Fibroblast of peridontal ligament (primary cell): ENCODE data around the gene MAP2K3.

Source experiments
- DNase-seq: peaks from one replicate; pipeline ENCODE4 v3.0.0-alpha.2; 2010; ENCODE audit errors: extremely low read depth

Gene MAP2K3

DNA sequence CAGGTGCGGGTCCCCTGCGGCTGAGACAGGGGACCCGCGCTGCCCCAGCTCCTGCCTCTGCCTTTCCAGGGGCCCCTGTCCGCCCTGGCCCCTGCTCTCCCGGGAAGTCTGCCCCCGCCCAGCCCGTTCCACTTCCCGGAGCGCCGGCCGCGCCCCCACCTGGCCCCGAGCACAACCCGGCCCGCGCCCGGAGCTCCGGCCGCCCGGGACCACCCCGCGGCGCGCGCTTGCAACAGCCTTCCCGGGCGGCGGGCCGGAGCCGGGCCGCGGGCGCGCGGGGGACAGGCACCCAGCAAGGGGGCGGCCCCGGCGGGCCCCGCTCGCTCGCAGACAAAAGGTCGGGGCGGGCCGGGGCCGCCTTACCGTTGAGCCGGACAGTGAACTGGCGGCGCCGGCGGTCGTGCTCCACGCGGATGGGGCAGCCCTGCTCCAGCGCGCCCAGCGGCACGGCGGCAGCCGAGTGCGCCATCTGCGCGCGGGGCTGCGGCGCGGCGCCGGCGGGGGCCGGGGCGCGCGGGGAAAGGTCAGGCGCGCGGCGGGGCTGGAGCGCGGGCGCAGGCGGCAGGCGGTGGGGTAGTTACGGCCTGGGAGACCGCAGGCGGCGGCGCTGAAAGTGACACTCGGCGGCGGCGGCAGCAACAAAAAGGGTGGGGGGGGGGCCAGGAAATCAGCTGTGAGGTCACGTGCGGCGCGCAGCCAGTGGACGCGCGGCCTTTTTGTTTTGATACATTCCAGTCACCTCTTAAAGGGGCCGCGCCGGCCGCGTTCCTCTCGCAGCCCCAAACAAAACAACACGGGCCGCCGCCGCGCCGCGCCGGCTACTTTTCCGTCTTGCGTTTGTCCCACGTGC lies 31.5 kb upstream of the MAP2K3 start, which contains the start of gene NATD1:
TSS of gene NATD1 (minus strand) at position 615 of the 850 bp plus-strand sequence. CDS start at position 469, 146 bp downstream.
- DNase-seq: peak; percentile 76

DNA sequence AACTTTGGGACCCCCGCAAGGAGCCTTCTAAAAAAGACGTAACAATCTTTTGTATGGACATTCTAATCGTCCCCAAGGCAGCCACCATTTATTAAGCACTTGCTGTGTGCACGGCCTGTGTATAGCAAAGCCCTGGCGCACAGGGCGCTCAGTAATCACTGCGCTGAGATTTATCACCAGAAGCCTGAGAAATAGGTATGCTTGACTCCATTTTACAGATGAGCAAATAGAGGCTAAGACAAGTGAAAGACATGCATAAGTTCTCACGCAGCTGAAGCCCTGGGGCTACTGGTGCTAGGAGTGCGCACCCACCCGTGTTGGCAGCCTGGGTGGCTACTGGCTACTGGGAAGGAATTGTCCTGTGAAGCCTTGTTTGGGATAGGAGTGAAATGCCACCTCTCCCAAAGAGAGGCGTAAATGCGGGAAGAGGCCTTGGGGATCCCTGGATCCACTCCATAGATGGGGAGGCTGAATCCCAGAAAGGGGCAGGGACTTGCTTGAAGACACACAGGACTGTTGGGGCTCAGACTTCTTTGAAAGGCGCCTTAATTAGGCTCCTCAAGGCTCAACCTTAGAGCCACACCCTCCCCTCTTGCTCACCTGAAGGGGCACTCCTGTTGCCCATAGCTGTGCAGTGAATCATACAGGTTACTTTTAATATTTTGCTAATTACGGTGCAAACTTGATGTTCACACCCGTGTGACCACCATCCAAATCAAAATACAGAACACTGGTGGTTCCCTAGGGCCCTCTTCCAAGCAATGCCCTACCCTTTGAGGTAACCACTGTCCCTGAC lies 30.7 kb upstream of the MAP2K3 start:
- no peak for DNase-seq

DNA sequence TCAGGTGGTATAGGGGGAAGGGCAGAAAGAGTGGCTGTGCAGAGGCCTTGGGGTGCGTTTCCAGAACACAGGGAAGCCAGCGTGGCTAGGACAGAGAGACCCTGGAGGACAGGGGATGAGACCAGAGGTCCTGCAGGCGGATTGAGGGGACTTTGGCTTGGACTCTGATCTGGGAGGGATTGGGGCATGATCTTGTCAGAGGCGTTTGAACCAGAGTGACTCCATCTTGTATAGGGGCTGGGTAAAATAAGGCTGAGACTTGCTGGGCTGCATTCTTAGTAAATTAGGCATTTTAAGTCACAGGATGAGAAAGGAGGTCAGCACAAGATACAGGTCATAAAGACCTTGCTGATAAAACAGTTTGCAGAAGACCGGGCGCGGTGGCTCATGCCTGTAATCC lies 25.9 kb upstream of the MAP2K3 start:
- no peak for DNase-seq

DNA sequence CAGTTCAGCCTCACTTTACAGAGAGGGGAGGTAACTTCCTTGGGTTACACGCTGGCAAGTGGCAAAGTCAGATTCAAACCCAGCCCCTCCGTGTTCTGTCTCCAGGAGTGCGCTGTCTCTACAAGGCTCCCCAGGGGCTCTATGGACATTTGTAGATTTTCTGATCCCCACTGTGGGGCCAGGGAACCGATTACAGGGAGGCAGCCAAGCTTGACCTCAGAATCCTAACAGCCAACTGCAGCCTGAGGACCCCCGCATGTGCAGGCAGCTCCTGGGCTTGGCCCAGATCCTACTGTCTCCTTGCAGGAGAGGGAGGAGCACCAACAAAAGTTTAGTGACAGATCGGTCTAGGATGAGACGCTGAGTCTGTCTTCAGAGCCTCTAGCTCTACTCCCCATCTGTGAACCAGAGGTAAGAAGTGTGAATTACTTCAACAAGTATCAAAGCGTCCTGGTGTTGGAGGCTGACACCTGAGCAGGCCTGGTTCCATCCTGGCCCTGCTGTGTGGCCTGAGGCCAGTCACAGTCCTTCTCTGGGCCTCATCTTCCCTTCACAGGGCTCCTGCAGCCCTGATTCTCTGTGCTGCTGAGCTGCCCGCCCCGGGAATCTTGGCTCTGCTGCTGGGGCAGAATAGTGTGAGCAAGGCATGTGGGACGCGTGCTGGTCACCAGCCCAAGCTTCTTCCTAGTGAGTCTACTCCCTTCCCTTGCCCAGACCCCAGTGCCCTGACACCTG lies 22.1 kb upstream of the MAP2K3 start:
- no peak for DNase-seq

DNA sequence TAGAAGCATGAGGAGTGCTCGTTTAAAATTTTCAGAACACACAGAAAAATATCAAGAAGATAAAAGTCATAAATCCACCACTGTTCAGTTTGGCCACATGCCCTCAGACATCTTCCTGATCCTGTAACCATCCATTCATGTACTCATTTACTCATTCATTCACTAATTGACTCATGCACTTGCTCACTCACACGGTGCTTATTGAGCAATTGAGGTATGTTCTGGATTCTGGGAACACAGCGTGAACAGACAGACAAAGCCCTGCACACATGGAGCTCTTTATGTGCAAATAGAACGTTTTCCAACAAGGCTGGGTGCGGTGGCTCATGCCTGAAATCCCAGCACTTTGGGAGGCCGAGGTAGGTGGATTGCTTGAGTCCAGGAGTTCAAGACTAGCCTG lies 21.1 kb upstream of the MAP2K3 start:
- no peak for DNase-seq

DNA sequence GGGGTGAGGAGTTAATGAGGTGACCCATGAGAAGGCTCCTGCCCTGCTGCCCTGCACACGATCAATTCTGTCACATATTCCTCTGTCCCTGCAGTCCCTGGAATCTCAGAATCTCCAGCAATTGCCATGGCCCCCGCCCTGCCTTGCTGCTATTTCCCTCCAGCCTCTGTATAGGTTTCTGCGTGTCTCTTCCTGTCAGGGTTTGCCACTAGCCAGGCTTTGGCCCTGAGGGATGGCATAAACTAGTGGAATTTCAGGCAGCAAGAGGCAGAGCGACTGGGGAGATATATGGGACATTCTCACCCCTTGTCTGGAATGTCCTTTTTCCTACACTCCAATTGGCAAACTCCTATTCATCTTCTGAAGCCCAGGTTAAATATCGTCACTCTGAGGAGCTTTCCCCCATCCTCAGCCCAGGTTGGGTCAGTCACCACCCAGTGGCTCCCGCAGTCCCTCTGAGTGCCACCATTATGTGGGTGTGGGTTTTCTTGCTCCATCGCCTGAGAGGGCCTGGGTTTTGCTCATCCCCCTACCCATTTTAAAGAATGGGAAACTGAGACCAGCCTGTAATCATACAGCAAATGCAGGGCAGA lies 15.8 kb upstream of the MAP2K3 start:
- DNase-seq: no peak

DNA sequence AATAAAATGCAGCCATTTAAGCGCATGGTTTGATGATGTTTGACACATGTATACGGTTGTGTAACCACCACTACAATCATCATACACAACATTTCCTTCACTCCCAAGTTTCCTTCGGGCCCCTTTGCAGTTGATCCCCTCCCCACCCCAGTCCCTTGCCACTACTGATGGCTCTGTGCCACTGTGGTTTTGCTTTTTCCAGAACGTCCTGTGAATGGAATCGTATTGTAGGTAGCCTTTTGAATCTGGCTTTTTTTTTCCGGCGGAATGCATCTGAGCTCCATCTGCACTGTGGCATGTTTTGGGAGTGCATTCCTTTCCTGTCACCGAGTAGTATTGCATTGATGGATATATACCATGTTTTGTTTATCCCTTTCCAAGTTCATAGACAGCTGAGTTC lies 15.1 kb upstream of the MAP2K3 start:
- no peak for DNase-seq

DNA sequence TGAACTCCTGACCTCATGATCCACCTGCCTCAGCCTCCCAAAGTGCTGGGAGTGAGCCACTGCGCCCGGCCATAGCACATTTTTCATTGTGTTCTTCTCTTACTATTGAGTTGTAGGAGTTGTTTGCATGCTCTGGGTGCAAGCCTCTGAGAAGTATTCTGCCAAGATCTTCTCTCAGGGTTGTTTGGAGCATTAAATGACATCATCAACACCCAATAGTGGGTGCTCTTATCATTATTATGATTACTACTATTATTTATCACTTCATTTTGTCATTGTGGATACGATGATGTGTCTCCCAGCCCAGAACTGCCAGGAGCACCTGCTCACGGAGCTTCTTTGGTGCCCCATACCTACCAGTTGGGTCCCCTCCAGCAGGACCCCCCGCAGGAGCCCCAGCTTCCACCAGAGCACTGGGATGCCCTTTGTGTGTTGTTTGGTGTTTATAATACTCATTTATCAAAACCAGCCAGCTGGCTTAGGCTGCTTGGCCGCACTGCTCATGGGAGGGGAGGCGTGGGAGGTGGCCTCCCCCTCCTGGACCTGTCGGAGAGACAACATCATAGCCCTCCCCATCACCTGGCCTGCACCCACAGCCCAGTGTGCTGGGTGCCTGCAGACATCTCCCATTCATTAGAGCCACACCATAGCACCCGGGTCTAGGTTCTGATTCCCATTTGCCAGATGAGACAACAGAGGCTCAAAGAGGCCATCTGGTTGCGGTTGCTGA lies 12.9 kb upstream of the MAP2K3 start:
- DNase-seq: no peak

DNA sequence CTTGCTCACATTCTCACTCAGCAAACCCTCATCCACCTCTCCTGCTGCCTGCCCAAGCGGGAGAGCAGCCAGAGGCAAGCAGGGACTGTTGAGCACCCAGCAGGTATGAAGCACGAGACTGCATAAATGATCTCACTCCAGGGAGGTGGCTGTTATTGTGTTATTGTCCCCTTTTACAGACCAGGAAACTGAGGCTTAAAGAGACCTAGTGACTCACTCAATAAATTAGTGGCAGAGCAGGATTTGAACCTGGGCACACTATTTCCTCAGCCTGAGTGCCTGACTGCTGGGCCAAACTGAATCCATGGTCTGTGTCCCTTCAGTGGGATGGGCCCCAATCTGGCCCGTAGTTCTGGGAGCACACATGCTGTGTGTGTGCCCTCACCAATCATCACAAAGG lies 12.3 kb upstream of the MAP2K3 start:
- no peak for DNase-seq

DNA sequence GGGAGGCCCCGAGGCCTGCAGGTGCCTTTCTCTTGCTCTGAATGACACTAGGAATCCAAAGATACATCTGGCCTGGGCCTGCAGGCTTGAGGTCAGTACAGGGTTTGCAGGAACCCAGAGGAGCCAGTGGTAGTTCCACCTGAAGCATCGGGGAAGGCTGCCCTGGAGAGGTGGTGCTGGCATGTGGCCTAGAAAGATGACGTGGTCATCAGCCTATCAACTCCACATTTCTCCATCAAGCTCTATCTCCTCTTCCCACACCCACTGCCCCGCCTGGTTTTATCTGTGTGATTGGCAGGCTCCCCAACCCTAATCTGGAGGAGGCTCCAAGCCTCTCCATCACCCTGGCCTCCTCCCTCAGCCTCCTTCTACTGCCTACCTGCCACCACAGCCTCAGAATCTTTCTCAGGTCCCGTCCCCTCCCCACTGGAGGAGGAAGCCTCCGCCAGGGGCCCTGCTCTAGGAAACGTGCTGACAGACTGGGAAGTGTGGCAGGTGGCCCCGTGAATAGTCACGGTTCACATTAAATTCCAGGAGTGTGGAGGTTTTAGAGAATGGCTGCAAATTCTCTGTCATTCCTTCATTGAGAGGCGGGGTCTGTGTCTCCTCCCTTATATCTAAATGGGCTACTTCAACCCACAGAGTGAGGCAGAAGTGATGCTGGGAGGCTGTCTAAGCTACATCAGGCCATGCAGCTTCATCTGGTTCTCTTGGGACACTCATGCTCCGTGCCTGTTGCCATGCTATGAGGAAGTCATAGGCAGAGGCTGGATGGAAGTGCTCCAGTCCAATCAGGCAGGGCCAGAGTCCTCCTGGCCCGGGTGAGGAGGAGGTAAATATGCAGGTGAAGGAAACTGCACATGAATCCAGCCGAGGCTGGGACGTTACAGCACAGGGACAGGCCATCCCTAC lies 11.4 kb upstream of the MAP2K3 start:
- DNase-seq: no peak

DNA sequence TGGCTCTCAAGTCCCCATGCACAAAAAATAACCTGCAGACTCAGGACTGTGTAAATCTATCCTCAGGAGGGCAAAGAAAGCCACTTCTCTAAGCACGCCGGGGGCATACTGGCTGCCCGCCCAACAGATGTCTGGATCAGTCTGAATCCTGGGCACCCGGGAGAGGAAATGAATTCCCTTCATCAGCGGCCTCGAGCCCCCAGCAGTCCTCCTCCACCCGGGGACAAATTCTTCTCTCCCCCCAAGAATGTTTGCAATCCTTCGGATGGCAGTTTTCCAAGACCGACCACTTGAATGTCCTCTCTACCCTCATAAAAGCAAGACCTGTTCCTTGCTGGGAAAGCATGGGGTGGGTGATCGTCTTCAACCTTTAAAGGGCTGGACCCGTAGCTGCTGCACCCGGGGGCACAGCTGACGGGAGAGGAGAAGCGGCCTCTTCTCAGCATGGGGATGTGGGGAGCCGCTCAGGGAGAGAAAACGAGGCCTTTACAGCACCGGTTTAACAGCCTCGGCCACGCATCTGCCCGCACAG lies 9.4 kb upstream of the MAP2K3 start:
- DNase-seq: no peak

DNA sequence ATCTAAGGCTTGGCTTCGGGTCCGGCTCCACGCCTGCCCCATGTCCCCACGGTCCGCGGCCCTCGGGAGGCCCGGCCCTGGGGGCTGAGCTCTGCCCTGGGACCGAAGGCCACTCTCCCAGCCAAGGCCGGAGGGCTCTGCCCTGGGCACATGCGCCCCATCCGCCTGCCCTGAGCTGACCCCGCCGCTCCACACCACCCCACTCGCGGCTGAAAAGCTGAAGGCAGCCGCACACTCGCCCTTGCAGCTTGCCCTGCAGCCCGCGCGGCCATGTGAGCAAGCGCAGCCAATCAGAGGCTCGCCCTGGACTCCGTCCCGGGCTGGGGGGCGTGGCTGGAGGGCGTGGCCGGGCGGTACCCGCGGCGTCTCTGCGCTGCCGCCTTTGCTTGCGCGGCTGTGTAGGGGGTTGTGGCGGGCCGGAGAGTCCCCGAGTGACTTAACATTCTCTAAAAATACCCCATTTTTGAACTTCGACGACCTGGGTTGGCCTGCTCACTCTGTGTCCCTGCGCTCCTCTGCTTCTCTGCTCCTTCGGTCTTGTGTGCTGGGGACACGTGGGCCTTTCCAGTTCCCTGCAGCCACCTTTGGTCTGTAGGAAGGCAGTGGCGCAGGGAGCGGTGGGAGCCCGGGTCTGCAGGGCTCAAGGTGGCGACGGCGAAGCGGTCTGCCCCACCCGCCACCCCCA lies 8.8 kb upstream of the MAP2K3 start:
- peak; percentile 71 for DNase-seq

DNA sequence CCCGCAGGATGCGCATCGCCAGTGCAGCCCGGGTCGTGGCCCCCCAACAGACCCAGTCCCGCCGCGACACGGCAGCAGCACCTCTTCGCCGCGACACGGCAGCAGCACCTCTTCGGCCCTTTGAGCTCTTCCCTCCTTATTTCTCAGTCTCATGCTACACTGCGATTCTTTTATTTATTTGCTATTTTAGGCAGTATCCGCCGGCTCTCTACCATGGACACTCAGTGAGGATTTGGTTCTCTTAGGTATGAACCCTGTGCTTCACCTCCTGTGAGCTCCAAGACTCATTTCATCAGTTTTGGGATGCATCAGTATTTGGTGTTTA lies 8.3 kb upstream of the MAP2K3 start:
- no peak for DNase-seq

DNA sequence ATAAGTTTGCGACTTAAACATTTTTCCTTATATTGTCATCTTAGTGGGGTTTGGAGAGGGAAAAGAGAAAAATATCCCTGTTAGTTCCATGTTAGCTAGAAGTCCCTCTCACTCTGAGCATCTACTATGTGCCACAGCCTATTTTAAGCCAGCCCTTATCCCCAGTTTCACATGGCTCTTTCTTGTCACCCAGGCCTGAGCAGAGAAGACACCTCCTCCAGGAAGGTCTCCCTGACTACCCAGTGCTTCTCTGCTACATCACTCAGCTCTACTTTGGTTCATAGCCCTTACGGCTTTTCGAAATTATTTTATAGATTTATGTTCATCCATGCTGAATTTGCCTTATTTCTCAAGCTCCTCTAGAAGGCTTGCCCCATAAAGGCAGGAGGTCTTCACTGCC lies 7.2 kb upstream of the MAP2K3 start:
- DNase-seq: no peak

DNA sequence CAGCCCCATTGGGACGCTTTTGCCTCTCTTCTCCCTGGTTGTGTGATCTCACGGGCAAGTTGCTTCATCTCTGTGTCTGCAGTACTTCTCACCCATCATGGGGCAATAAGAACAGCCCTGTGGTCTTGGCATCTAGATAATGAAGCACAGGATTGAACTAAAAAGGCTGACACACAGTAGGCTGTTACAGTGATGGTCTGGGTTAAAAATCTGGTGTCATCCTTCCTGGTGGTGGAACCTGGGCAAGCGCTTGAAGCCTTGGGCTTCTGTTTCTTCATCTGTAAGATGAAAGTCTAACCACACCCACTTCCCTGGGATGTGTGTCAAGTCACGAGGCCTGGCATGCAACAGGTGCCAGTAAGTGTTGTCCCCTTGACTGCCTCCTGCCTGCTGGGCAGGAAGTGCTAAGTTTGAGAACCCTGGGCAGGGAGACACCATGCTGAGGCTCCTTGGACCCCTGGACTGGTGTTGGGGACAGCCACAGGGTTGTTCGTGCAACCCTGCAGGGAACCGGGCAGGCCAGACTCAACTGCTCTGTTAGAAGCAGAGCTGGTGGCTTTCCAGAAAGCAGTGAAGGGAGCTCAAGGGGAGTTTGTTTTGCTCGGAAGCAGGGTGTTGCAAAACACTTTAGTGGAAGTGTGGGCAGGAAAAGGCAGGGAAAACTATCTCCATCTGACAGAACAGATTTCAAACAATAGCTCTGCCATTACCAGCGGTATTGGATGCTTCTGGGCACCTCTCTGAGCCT lies 5.9 kb upstream of the MAP2K3 start:
- DNase-seq: no peak

DNA sequence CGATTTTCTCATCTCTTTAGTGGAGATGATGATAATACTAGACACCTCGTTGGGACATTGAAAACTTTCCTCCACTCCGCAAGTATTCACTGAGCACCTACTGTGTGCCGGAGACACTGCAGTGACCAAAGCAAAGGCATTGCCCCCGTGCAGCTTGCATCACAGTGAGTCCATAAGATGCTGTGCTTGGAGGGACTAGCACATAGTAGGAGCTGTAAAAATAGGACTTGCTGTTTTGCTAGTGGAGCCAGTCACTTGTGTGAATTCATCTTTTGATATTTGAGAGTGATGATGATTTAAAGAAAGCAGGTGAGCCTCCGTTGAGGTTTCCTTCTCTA lies 5.3 kb upstream of the MAP2K3 start:
- DNase-seq: no peak

DNA sequence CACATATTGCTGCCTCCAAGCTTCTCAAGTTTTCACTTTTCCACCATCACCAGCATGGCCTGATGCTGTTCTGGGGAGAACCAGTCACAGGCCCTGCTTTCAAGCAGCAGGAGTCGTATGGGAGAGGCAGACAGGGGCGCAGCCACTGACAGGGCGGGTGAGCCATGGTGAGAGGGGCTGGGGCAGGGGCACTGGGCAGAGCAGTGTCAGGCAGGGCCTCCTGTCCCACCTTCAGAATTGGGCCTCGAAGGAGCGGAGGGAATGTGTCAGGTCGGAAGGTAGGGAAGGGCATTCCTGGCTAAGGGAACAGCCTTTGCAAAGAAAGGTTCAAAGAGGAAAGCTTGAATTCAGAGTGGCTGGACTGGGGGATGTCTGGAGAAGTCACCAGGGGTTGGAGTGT lies 4.9 kb upstream of the MAP2K3 start:
- no peak for DNase-seq

DNA sequence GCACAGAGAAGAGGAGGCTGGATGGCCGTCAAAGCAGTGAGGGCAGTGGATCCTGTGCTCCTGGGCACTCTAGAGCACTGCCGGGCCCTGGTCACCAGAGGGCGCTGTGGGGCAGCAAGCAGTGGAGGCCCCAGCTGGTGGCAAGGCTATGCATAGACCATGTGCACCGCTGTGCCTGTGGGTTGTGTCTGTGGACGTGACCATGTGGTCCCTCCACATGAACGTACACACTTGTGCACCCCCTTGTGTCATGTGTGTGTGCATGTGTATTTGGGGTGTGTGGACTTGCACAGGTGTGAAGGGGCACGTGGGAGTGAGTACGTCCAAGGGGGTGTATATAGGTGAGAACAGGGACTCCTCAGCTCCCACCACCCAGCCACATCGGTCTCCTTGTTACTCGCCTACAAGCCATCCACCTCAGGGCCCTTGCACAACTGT lies 4.4 kb upstream of the MAP2K3 start:
- peak; percentile 74 for DNase-seq

DNA sequence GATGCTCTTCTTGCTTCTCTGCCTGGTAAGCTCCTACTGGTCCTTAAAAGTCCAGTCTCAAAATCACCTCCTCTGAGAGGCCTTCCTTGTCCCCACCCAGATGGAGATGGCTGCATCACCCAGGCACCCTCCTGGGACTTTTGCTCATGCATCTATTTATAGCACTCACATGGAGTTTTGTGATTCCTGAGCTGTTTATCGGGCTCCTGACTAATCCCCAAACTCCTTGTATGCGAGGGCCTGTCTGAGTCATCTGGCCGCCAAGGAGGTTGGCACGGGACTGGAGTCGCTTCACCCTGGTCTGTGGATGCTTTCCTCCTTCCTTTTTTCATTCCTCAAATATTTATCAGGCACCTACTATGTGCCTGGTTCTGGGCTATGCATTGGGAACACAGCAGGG lies 2.3 kb upstream of the MAP2K3 start:
- DNase-seq: peak; percentile 98
